Measurements from ENCODE around the gene RPIA.
"Not testable (repeated sequence)": the region's sequence is repeated elsewhere in the genome, so short reads cannot be mapped to it uniquely, and the experiment has no call there.

Gene RPIA

GRCh38 chr2:88737385-88737784, 45.9 kb downstream of the RPIA start:
- no peak for DNase-seq

GRCh38 chr2:88738271-88738670, 46.8 kb downstream of the RPIA start:
- DNase-seq = no peak

GRCh38 chr2:88739985-88740600, 48.6 kb downstream of the RPIA start:
- DNase-seq = peak; percentile 48

- no peak for DNase-seq
Observed at GRCh38 chr2:88746929-88747490, 55.5 kb downstream of the RPIA start.

- DNase-seq = no peak
Observed at GRCh38 chr2:88747990-88748389, 56.5 kb downstream of the RPIA start.

GRCh38 chr2:88751768-88752167, 60.3 kb downstream of the RPIA start:
- DNase-seq = no peak

GRCh38 chr2:88753833-88754584, 62.5 kb downstream of the RPIA start:
- no peak for DNase-seq

GRCh38 chr2:88754585-88755320, 63.3 kb downstream of the RPIA start:
- no peak for DNase-seq

- no peak for DNase-seq
Observed at GRCh38 chr2:88755836-88756235, 64.4 kb downstream of the RPIA start.

GRCh38 chr2:88757025-88757424, 65.6 kb downstream of the RPIA start:
- no peak for DNase-seq

GRCh38 chr2:88758702-88759101, 67.2 kb downstream of the RPIA start:
- DNase-seq = not testable (repeated sequence)

GRCh38 chr2:88760819-88761598, 69.5 kb downstream of the RPIA start:
- no peak for DNase-seq

- DNase-seq = no peak
Observed at GRCh38 chr2:88764141-88764849, 72.8 kb downstream of the RPIA start.

- no peak for DNase-seq
Observed at GRCh38 chr2:88764850-88765153, 73.3 kb downstream of the RPIA start.

- DNase-seq = no peak
Observed at GRCh38 chr2:88765154-88765888, 73.8 kb downstream of the RPIA start.

- DNase-seq = not testable (repeated sequence)
Observed at GRCh38 chr2:88765889-88766481, 74.5 kb downstream of the RPIA start.

GRCh38 chr2:88770016-88770415, 78.5 kb downstream of the RPIA start:
- DNase-seq = no peak

- not testable (repeated sequence) for DNase-seq
Observed at GRCh38 chr2:88773233-88774028, 82.0 kb downstream of the RPIA start.

GRCh38 chr2:88789213-88789612, 97.7 kb downstream of the RPIA start:
- not testable (repeated sequence) for DNase-seq

- not testable (repeated sequence) for DNase-seq
Observed at GRCh38 chr2:88795932-88796331, 104.5 kb downstream of the RPIA start.
